Activated CD4-positive, alpha-beta T cell treated with anti-CD3 and anti-CD28 coated beads, Interleukin-2, amount 50 U/mL, for 16 hours (primary cell): ENCODE results near the gene ARPC1B.
A peak's percentile ranks its signal among the peaks of the same experiment; 100 is the strongest.
"Not testable (repeated sequence)": the region's sequence is repeated elsewhere in the genome, so short reads cannot be mapped to it uniquely, and the experiment has no call there.

Source experiments
- DNase-seq: peaks from one replicate; pipeline ENCODE4 v3.0.0-alpha.2; 2020

ARPC1B gene

GRCh38 chr7:99369767-99370391 lies 4.7 kb upstream of the ARPC1B start:
- DNase-seq = no peak

DNA sequence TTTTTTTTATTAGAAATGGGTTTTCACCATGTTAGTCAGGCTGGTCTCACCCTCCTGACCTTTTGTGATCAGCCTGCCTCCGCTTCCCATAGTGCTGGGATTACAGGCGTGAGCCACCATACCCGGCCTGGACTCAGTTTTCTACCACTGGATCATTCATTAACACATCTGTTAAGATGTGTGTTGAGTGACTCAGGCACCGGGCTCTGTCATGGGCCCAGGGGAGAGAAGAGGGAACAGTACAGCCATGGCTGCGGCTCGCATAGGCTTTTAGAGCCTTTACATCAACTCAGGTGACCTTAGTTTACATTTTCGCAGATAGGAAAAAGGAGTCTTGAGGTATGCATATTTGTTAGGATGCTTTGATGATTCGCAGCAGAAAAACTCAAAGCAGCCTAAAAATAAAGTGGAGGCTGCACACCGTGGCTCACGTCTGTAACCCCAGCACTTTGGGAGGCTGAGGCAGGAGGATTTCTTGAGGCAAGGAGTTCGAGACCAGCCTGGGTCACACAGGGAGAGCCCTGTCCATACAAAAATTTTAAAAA lies 3.1 kb upstream of the ARPC1B start:
- no peak for DNase-seq

DNA sequence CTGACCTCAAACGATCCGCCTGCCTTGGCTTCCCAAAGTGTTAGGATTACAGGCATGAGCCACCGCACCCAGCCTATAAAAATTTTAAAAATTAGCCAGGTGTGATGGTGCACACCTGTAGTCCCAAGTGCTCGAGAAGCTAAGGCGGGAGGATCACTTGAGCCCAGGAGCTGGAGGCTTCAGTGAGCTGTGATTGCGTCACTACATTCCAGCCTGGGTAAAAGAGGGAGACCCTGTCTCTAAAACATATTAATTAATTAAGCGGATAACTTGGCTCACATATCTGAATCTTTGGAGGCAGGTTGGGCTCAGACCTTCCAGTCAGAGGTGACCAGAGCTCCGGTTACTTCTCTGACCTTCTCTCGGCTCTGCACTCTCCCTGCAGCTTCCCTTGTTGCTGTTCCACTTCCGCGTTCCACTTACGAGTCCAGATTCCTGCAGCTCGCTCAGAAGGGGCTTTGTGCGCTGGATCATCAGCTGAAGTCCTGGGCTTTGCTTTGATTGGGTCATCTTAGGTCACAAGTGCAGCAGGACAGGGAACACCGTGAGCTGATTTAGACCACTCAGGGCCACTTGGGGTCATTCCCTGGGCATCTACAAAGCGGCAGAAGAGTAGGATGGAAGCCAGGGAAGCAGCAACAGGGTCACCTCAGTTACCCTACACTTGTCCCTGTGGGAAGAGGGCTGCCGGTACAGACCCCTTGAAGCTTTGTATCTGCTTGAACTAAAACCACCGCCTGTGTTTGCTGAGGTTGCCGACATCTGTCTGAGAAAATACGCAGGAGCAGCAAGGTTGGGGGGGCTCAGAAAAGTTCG lies 2.0 kb upstream of the ARPC1B start:
- no peak for DNase-seq

- DNase-seq = no peak
These were observed 1.2 kb upstream of the ARPC1B start for GRCh38 chr7:99373091-99374066.

GRCh38 chr7:99375070-99375807 lies 709 bp downstream of the ARPC1B start:
- DNase-seq = peak; percentile 78

GRCh38 chr7:99379043-99379577 lies 4.6 kb downstream of the ARPC1B start:
- DNase-seq = peak; percentile 68

DNA sequence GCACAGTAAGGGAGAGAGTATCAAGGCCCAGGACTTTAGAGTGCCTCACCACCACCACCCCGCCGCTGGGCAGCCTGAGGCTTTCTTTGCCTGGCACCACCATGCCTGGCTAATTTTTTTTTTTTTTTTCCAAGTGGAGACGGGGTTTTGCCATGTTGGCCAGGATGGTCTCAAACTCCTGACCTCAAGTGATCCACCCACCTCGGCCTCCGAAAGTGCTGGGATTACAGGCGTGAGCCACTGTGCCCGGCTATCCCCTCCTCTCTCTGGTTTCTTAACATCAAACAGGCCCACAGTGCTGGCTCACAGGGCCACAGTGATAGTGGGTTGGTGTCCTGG lies 5.1 kb downstream of the ARPC1B start:
- not testable (repeated sequence) for DNase-seq

GRCh38 chr7:99380032-99380822 lies 5.7 kb downstream of the ARPC1B start:
- DNase-seq = peak; percentile 69

DNA sequence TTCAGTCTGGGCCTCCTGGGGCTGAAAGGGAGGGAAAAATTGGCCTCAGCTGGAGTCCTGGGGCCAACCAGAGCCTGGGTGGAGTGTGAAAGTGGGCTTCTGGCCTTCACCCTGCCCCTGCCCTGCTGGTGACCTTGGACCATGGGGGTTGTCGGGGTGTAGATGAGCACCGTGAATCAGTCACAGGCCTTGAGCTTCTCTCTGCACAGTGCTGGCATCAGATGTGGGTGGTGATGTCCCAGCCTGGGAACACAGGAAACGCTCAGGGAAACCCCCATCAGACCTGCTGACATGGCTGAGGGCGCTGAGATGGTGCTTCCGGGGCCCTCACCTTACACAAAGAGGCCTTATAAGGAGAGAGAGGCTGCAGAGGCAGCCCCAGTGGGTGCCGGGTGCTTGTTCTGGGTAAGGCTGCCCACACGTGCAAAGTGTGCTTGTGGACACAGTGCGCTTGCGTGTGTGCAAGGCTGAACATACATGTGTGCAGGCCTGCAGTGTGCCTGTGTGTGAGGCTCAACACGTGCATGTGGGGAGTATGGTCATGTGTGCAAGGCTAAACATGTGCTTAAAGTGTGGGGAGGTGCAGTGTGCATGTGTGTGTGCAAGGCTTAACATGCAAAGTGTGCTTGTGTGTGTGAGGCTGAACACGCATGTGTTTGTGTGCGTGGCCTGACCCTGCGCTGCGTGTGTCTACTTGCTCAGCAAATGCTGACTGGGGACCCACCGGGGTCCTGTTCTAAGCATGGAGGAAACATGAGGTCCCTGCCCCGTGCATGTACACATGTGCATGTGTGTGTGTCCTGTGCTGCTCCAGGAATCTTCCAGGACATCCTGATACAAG lies 6.5 kb downstream of the ARPC1B start:
- DNase-seq = peak; percentile 96

DNA sequence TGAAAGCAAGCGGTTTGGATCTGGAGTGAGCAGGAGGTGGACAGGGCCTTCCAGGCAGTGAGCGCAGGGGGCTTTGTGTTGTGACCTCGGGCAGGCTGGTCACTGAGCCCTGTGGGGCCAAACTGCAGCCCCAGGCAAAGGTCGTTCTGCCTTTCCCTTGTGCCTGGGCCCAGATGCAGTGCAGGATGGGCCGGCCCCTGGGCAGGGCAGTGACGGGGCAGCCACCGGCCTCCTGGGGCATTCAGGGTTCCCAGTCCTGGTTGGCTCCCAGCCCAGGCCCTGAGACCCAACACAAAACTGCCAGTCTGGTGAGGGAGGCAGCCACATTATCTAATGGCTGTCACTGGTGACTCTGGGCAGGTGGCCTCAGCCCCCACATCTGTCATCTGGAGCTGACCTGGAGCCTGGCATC lies 7.1 kb downstream of the ARPC1B start:
- no peak for DNase-seq

DNA sequence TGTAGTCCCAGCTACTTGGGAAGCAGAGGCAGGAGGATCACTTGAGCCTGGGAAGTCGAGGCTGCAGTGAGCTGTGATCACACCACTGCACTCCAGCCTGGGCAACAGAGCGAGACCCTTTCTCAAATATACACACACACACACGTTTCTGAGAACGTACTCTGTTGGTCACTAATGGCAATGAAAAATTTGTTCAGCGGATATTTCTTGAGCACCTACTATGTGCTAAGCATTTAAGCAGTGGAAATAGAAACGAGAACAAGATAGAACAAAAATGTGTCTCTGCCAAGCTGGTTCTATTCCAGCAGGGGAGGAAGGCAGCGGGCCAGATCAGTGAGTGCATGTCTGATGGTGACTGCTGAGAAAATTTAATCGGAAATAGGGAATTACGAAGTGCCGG lies 8.7 kb downstream of the ARPC1B start:
- no peak for DNase-seq

DNA sequence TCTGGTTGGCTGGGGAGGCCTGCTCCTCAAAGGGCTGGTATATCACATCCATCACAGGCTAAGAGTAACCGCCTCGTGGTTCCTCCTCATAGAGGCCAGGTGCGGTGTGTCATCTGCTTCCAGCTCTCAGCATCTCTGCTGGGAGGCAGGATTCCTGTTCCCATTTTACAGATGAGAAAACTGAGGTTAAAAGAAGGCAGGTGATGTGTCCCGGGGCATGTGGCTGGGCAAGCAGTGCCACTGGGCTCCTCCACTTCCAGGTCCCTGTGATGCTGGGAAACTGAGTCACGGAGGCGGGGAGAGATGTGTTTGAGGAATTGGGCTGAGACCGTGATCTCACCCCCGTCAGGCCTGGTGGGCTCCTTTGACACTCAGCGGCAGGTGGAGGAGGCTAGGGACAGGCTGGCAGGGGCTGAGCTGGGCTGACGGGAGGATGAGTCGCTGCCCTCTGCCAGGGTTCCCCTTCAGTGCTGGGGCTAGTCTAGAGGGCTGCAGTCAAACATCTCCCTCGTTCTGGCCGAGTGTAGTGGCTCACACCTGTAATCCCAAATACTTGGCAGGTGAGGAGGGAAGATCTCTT lies 9.4 kb downstream of the ARPC1B start:
- no peak for DNase-seq

GRCh38 chr7:99384523-99384922 lies 10.0 kb downstream of the ARPC1B start:
- DNase-seq = no peak

- DNase-seq = no peak
These were observed 11.0 kb downstream of the ARPC1B start for GRCh38 chr7:99385564-99385963.

- no peak for DNase-seq
These were observed 12.2 kb downstream of the ARPC1B start for GRCh38 chr7:99386584-99387238.

GRCh38 chr7:99387239-99387635 lies 12.7 kb downstream of the ARPC1B start:
- not testable (repeated sequence) for DNase-seq

GRCh38 chr7:99387912-99388311 lies 13.4 kb downstream of the ARPC1B start:
- no peak for DNase-seq

DNA sequence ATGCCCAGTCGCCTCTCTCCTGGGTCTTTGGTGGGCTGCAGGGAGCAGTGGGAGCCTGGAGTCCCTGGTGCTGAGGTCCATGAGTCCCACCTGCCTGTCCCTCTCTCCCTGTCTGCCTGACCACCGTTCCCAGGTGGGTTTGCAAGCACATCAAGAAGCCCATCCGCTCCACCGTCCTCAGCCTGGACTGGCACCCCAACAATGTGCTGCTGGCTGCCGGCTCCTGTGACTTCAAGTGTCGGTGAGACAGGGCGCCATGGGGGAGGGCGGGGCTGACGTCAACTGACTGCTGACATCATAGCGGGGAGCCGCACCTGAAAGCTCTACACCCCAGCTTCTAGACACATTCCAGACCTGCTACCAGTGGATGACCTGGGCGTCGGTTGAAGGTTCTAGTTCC lies 15.2 kb downstream of the ARPC1B start:
- DNase-seq = no peak

- no peak for DNase-seq
These were observed 16.5 kb downstream of the ARPC1B start for GRCh38 chr7:99390941-99391602.
